Left lung (tissue), 10 donors: ENCODE results near the gene ADAM12. TPM values are rescaled to one million over a fixed set of nuclear protein-coding genes. Genes with fewer than 3 reads are reported as not detected.

Experiments used
- ATAC-seq: fragments of 200-7000 bp; cut with Tn5 transposase; one replicate; pipeline ENCODE4 v1.9.1; 2020; ENCODE audit warnings: moderate library complexity
- DNase-seq, 4 donors: peaks; one replicate each; pipeline ENCODE4 v3.0.0-alpha.2; 2013 to 2020
- H3K27ac ChIP-seq, 2 donors: fragments of 200-600 bp; sonication (generic) in 1 of 2; one replicate each; pipeline versions ENCODE4 v1.5.0 to v1.8.0; 2020 to 2021
- H3K27me3 ChIP-seq, 2 donors: fragments of 200-600 bp; sonication (generic) in 1 of 2; one replicate each; pipeline versions ENCODE4 v1.5.0 to v1.8.0; 2020 to 2021
- H3K36me3 ChIP-seq, 2 donors: fragments of 200-600 bp; sonication (generic) in 1 of 2; one replicate each; pipeline versions ENCODE4 v1.5.0 to v1.8.0; 2020 to 2021
- H3K4me1 ChIP-seq, 2 donors: fragments of 200-600 bp; one replicate each; pipeline ENCODE4 v1.8.0; 2021
- H3K4me3 ChIP-seq, 2 donors: fragments of 200-600 bp; sonication (generic) in 1 of 2; one replicate each; pipeline versions ENCODE4 v1.5.0 to v1.8.0; 2020 to 2021; ENCODE audit warnings: mild to moderate bottlenecking in 1 of 2
- H3K9me3 ChIP-seq, 2 donors: fragments of 200-600 bp; sonication (generic) in 1 of 2; one replicate each; pipeline versions ENCODE4 v1.5.0 to v1.8.0; 2020 to 2021
- intact Hi-C, 2 donors: fragments of 100-400 bp; cut with DNase I; formaldehyde crosslinking; loops; one replicate each; pipeline versions ENCODE4 v1.11.2 to v1.14.2; 2022
- polyA plus RNA-seq, 6 donors: library from polyadenylated mRNA; unstranded; fragments of 120-200 nt; gene quantifications; one replicate each; pipeline ENCODE4 v1.2.1, GENCODE V29; 2013; ENCODE audit not compliant: insufficient read length in 6 of 6
- total RNA-seq, 2 donors: library from RNA; stranded (reverse); fragmentation: NEBNext Ultra II Directional; extraction: Animal tissue kit (Norgen Biotek cat#: 25700); gene quantifications; one replicate each; pipeline ENCODE4 v1.2.1, GENCODE V29; 2021
- TF ChIP-seq, protein P1 (sequence below), 2 donors: fragments of 200-600 bp; sonication (generic) in 1 of 2; IDR thresholded peaks; one replicate each; pipeline versions ENCODE4 v1.5.0 to v1.8.0; 2021; ENCODE audit warnings: antibody characterized with exemption in 2 of 2
- donor health status: DM: no; HTN: yes; CAD: no.
- donor health status: DM: no; HTN: no; CAD: no.

ADAM12 gene
- total and polyA plus RNA-seq, 8 donors, result 2.6 to 22.4 (median 10.7) TPM

DNA sequence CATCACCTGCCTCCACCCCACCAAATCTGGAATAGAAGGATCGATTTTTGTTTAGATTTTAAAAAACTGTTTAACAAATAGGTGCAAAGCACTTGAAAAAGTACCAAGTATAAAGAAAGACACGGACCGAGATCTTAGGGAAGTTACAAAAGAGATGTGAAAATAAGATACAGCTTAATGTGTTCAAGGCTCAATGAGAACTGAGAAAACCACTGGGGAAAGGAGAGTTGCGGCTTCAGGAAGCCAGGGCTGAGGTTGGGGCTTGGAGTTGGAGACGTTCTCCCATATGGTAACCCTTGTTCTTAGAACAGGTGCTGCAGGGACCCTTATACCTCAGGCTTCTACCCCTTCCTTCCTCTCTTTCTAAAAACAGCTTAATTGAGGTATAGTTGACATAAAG lies 351.8 kb downstream of the ADAM12 start:
- intact Hi-C loops, result no loop called here
- ATAC-seq (no peak), DNase-seq (no peak)
- Histone ChIP-seq H3K4me1 (peaks cover 0 to 2% of the 10 kb centered on the region in 2 donors), H3K27ac (no peak overlapping the region), H3K27me3 (no peaks in the 10 kb centered on the region), H3K36me3 (no peaks in the 10 kb centered on the region), H3K4me3 (no peak overlapping the region), H3K9me3 (peaks cover 0 to 13% of the 10 kb centered on the region in 2 donors)
- TF ChIP-seq, protein P1, sequence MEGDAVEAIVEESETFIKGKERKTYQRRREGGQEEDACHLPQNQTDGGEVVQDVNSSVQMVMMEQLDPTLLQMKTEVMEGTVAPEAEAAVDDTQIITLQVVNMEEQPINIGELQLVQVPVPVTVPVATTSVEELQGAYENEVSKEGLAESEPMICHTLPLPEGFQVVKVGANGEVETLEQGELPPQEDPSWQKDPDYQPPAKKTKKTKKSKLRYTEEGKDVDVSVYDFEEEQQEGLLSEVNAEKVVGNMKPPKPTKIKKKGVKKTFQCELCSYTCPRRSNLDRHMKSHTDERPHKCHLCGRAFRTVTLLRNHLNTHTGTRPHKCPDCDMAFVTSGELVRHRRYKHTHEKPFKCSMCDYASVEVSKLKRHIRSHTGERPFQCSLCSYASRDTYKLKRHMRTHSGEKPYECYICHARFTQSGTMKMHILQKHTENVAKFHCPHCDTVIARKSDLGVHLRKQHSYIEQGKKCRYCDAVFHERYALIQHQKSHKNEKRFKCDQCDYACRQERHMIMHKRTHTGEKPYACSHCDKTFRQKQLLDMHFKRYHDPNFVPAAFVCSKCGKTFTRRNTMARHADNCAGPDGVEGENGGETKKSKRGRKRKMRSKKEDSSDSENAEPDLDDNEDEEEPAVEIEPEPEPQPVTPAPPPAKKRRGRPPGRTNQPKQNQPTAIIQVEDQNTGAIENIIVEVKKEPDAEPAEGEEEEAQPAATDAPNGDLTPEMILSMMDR (IDR thresholded peaks at IDR 0.05), result no peak

DNA sequence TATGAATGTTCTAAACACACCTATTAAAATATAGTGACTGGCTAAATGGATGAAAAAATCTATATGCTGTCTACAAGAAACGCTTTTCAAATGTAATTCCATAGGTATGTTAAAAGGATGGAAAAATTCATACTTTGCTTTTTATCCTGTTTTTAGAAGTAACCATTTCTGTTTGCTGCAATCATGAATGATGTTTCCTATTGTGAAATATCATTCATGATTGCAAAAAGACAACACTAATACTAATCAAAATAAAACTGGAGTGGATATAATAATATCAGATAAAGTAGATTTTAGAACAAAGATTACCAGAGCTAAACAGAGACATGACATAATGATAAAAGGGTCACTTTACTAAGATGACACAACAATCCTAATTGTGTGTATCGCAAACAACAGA lies 353.7 kb downstream of the ADAM12 start:
- Histone ChIP-seq H3K27me3 (no peaks in the 10 kb centered on the region), H3K9me3 (peaks cover 0 to 13% of the 10 kb centered on the region in 2 donors), H3K36me3 (no peaks in the 10 kb centered on the region), H3K27ac (no peak overlapping the region), H3K4me3 (no peak overlapping the region), H3K4me1 (no peaks in the 10 kb centered on the region)
- ATAC-seq, result no peak
- TF ChIP-seq, protein P1 (IDR thresholded peaks at IDR 0.05), result no peak
- intact Hi-C loops, result no loop called here
- no peak for DNase-seq

DNA sequence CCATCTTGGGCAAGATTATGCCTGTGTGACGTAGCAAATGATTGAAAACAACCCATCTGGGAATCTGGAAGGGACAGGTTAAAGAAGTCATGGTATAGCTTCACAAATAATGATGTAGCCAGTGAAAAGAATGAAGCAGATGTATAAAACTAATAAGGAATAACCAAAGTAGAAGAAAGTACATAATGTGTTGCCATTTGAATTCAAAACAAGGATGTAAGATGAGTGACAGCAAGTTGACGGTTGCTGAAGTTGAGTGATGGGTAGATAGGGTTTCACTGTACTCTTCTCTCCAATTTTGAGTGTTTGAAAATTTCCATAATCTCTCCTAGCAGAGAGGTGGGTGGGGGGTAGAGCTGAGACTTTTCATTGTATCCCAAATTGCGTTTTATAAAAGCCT lies 358.3 kb downstream of the ADAM12 start:
- intact Hi-C loops, result no loop called here
- Histone ChIP-seq H3K9me3 (peaks cover 0 to 28% of the 10 kb centered on the region in 2 donors), H3K4me3 (no peak overlapping the region), H3K27me3 (no peaks in the 10 kb centered on the region), H3K4me1 (no peaks in the 10 kb centered on the region), H3K36me3 (no peaks in the 10 kb centered on the region), H3K27ac (no peak overlapping the region)
- no peak for ATAC-seq
- DNase-seq, result no peak
- TF ChIP-seq, protein P1 (IDR thresholded peaks at IDR 0.05), result no peak

DNA sequence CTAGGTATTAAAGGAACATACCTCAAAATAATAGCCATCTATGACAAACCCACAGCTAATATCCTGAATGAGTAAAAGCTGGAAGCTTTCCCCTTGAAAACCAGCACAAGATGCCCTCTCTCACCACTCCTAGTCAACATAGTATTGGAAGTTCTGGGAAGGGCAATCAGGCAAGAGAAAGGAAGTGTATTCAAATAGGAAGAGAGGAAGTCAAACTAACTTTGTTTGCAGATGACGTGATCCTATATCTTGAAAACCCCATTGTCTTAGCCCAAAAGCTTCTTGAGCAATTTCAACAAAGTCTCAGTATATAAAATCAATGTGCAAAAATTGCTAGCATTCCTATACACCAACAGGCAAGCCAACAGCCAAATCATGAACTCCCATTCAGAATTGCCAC lies 360.6 kb downstream of the ADAM12 start:
- Histone ChIP-seq H3K4me1 (no peaks in the 10 kb centered on the region), H3K27me3 (no peaks in the 10 kb centered on the region), H3K4me3 (no peak overlapping the region), H3K36me3 (no peaks in the 10 kb centered on the region), H3K27ac (no peak overlapping the region), H3K9me3 (peaks cover 0 to 15% of the 10 kb centered on the region in 2 donors)
- DNase-seq (no peak), ATAC-seq (no peak)
- intact Hi-C loops, result no loop called here
- TF ChIP-seq, protein P1 (IDR thresholded peaks at IDR 0.05), result no peak

DNA sequence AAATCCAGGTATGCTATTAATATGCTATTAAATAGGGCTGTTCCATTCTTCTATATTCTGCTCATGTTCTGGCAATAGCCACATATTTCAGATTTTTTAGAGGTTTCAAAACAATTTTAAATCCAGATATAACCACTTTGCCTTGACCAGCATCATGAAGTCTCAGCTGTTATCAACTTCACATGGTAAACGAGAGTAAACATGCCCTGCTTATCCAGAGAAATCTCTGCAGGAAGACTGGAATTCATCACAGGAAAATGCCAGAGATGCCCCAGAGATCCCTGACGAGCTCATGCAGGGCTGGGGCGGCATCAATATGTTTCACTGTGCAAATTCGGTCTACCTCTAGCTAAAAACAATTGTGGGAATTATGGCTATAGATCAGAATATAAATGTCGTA lies 365.4 kb downstream of the ADAM12 start:
- Histone ChIP-seq H3K4me1 (no peaks in the 10 kb centered on the region), H3K4me3 (no peak overlapping the region), H3K27ac (no peak overlapping the region), H3K36me3 (no peaks in the 10 kb centered on the region), H3K9me3 (peaks cover 0 to 2% of the 10 kb centered on the region in 2 donors), H3K27me3 (no peaks in the 10 kb centered on the region)
- TF ChIP-seq, protein P1 (IDR thresholded peaks at IDR 0.05), result no peak
- ATAC-seq (no peak), DNase-seq (no peak)
- intact Hi-C loops, result no loop called here
